GM13977 (cell line): ENCODE results near the gene CLEC17A.

Experiments used
- DNase-seq: peaks from one replicate; pipeline ENCODE4 v3.0.0; 2012; ENCODE audit warnings: low spot score
- CTCF ChIP-seq: IDR thresholded peaks from 2 replicates; pipeline ENCODE4 v1.5.1; 2012; ENCODE audit warnings: mild to moderate bottlenecking, control low read depth; ENCODE audit not compliant: insufficient read depth; ENCODE audit errors: extremely low read depth, missing control alignments
- in situ Hi-C: fragments of 300-500 bp; cut with MboI; formaldehyde crosslinking; loops from one replicate; pipeline ENCODE4 v1.12.0; 2022; ENCODE audit warnings: low sequenced_read_pairs, low pct_unique_long_range_greater_than_20kb, mixed read lengths, inconsistent platforms; ENCODE audit not compliant: unreplicated experiment

CLEC17A gene

GRCh38 chr19:14553042-14553938 is 29.6 kb upstream of the CLEC17A start:
- in situ Hi-C loops, result no loop called here
- DNase-seq, result no peak
- no peak for TF ChIP-seq CTCF

- no peak for DNase-seq
- no peak for TF ChIP-seq CTCF
- in situ Hi-C loops, result no loop called here
These were observed 29.0 kb upstream of the CLEC17A start for GRCh38 chr19:14553939-14554243.

GRCh38 chr19:14554382-14554812 is 28.5 kb upstream of the CLEC17A start:
- no peak for TF ChIP-seq CTCF
- DNase-seq, result no peak
- in situ Hi-C loops, result no loop called here

GRCh38 chr19:14555918-14556661 is 26.8 kb upstream of the CLEC17A start:
- no peak for DNase-seq
- in situ Hi-C loops, result no loop called here
- TF ChIP-seq CTCF, result no peak

GRCh38 chr19:14556662-14557188 is 26.2 kb upstream of the CLEC17A start:
- in situ Hi-C loops, result no loop called here
- peak; percentile 96 for TF ChIP-seq CTCF
- DNase-seq, result peak; percentile 93

GRCh38 chr19:14558370-14559066 is 24.4 kb upstream of the CLEC17A start:
- no peak for DNase-seq
- no peak for TF ChIP-seq CTCF
- in situ Hi-C loops, result no loop called here
